ENCODE measurements around the gene MSANTD1. TPM values are rescaled to one million over a fixed set of nuclear protein-coding genes. Genes with fewer than 3 reads are reported as not detected.

MSANTD1 gene
- total RNA-seq, 1 experiment from 2014 or later, result 0.95 TPM

GRCh38 chr4:3249711-3250437, 915 bp downstream of the MSANTD1 start:
- intact Hi-C loops (cut with micrococcal nuclease; ENCODE audit: unreplicated experiment), result no loop called here
- no peaks in the 10 kb centered on the region for H3K36me3 Mint-ChIP-seq (ENCODE audit: insufficient read depth, unreplicated experiment)
- no peaks in the 10 kb centered on the region for H3K36me3 ChIP-seq (ENCODE audit: control insufficient read depth, insufficient read depth, low read length)
- ChIA-PET CTCF (no interaction called here), POLR2A (no interaction called here)
- peak overlapping the region; percentile 55 for H3K27ac Mint-ChIP-seq (ENCODE audit: unreplicated experiment)
- no peaks in the 10 kb centered on the region for H3K9me3 Mint-ChIP-seq (ENCODE audit: unreplicated experiment)
- no peaks in the 10 kb centered on the region for H3K4me1 Mint-ChIP-seq (ENCODE audit: low read depth, unreplicated experiment)
- H3K4me3 ChIP-seq (ENCODE audit: low read depth, low read length), result no peak overlapping the region
- H3K4me1 ChIP-seq, result no peaks in the 10 kb centered on the region
- no peak overlapping the region for H3K4me3 Mint-ChIP-seq (ENCODE audit: unreplicated experiment)
- H3K27me3 ChIP-seq (replicated peaks; ENCODE audit: control insufficient read depth, insufficient read depth, low read length), result no peaks in the 10 kb centered on the region
- no peaks in the 10 kb centered on the region for H3K9me3 ChIP-seq
- H3K27me3 Mint-ChIP-seq (ENCODE audit: insufficient read depth, unreplicated experiment), result no peaks in the 10 kb centered on the region
- TF ChIP-seq, protein P1, sequence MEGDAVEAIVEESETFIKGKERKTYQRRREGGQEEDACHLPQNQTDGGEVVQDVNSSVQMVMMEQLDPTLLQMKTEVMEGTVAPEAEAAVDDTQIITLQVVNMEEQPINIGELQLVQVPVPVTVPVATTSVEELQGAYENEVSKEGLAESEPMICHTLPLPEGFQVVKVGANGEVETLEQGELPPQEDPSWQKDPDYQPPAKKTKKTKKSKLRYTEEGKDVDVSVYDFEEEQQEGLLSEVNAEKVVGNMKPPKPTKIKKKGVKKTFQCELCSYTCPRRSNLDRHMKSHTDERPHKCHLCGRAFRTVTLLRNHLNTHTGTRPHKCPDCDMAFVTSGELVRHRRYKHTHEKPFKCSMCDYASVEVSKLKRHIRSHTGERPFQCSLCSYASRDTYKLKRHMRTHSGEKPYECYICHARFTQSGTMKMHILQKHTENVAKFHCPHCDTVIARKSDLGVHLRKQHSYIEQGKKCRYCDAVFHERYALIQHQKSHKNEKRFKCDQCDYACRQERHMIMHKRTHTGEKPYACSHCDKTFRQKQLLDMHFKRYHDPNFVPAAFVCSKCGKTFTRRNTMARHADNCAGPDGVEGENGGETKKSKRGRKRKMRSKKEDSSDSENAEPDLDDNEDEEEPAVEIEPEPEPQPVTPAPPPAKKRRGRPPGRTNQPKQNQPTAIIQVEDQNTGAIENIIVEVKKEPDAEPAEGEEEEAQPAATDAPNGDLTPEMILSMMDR (IDR thresholded peaks at IDR 0.05; ENCODE audit: insufficient read depth in 1 of 2, low read depth in 1 of 2, low read length in 1 of 2, severe bottlenecking in 1 of 2, unreplicated experiment in 1 of 2), result no peak
- BruUV-seq (replicated peaks), result no TSS peak
- DNase-seq, result no peak

DNA sequence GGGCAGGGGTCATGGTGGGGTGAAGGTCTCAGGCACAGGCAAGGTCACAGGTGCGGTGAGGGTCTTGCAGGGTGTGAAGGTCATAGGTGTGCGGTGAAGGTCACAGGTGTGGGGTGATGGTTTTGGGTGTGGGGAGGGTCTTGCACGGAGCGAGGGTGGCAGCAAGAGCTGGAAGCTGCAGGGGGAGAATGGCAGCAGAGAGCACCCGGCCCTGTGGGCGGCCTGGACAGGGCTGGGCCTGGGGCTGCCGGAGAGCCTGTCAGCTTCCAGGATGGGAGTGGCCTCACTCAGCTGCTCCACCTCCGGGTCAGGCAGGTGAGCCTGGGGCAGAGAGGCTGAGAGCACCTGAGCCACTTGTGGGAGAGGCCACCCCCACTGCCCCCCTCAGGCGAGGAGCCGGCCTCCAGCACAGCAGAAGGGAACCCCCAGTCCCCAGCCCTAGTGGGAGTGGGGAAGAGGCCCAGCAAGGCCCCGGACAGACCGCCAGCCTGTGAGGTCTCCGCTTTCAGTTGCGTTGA, 1.5 kb downstream of the MSANTD1 start:
- peak; percentile 59 to 62 for DNase-seq
- no peaks in the 10 kb centered on the region for H3K4me1 ChIP-seq
- H3K27me3 ChIP-seq (replicated peaks; ENCODE audit: control insufficient read depth, insufficient read depth, low read length), result no peaks in the 10 kb centered on the region
- H3K27me3 Mint-ChIP-seq (ENCODE audit: insufficient read depth, unreplicated experiment), result no peaks in the 10 kb centered on the region
- ChIA-PET CTCF (no interaction called here), POLR2A (no interaction called here)
- no peak overlapping the region for H3K4me3 Mint-ChIP-seq (ENCODE audit: unreplicated experiment)
- H3K4me1 Mint-ChIP-seq (ENCODE audit: low read depth, unreplicated experiment), result no peaks in the 10 kb centered on the region
- TF ChIP-seq, protein P1 (IDR thresholded peaks at IDR 0.05; ENCODE audit: insufficient read depth in 1 of 2, low read depth in 1 of 2, low read length in 1 of 2, severe bottlenecking in 1 of 2, unreplicated experiment in 1 of 2), result no peak
- BruUV-seq (replicated peaks), result no TSS peak
- H3K4me3 ChIP-seq (ENCODE audit: low read depth, low read length), result no peak overlapping the region
- intact Hi-C loops (cut with micrococcal nuclease; ENCODE audit: unreplicated experiment), result no loop called here
- H3K36me3 Mint-ChIP-seq (ENCODE audit: insufficient read depth, unreplicated experiment), result no peaks in the 10 kb centered on the region
- peak overlapping the region; percentile 55 for H3K27ac Mint-ChIP-seq (ENCODE audit: unreplicated experiment)
- no peaks in the 10 kb centered on the region for H3K9me3 ChIP-seq
- H3K36me3 ChIP-seq (ENCODE audit: control insufficient read depth, insufficient read depth, low read length), result no peaks in the 10 kb centered on the region
- H3K9me3 Mint-ChIP-seq (ENCODE audit: unreplicated experiment), result no peaks in the 10 kb centered on the region

DNA sequence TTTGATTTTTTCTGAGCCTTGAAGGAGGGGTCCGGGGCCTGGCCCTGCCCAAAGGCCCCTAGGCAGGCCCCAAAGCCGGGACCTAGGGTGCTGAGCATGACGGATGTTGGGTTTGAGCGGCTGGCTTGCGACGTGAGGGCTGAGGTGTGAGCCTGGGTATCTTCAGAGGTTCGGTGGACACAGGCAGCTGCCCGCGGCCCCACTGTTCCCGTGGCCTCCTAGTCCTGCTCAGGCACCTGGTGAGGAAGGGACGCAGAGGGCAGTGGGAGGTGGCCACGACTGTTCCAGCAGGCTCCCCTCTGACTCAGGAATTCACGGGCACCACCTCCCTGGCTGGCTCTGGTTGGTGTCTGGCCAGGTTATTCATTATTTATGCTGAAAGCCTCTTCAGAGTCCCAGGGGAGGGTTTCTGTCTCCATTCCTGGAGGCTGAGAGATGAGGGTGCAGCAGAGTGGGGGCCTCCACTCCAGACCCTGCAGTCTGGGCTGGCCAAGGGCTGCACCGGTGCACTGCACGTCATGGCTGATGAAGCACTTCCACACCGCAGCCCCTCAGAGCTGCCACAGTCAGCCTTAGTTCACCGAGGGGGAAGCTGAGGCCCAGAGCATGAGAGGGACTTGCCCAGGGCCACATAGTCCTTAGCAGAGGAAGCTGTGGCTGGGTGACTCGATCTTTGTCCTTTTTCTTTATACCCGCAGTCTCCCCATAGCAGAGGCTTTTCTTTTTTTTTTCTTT, 2.2 kb downstream of the MSANTD1 start:
- no peak overlapping the region for H3K27ac Mint-ChIP-seq (ENCODE audit: unreplicated experiment)
- ChIA-PET POLR2A (no interaction called here), CTCF (no interaction called here)
- Histone ChIP-seq H3K4me3 (ENCODE audit: low read depth, low read length) (no peak overlapping the region), H3K4me1 (no peaks in the 10 kb centered on the region), H3K36me3 (ENCODE audit: control insufficient read depth, insufficient read depth, low read length) (no peaks in the 10 kb centered on the region), H3K9me3 (no peaks in the 10 kb centered on the region), H3K27me3 (replicated peaks; ENCODE audit: control insufficient read depth, insufficient read depth, low read length) (no peaks in the 10 kb centered on the region)
- intact Hi-C loops (cut with micrococcal nuclease; ENCODE audit: unreplicated experiment), result no loop called here
- no peaks in the 10 kb centered on the region for H3K27me3 Mint-ChIP-seq (ENCODE audit: insufficient read depth, unreplicated experiment)
- H3K4me1 Mint-ChIP-seq (ENCODE audit: low read depth, unreplicated experiment), result no peaks in the 10 kb centered on the region
- TF ChIP-seq, protein P1 (IDR thresholded peaks at IDR 0.05; ENCODE audit: insufficient read depth in 1 of 2, low read depth in 1 of 2, low read length in 1 of 2, severe bottlenecking in 1 of 2, unreplicated experiment in 1 of 2), result no peak
- no TSS peak for BruUV-seq (replicated peaks)
- DNase-seq, result peak in 1 of 2 experiments; percentile 27
- H3K9me3 Mint-ChIP-seq (ENCODE audit: unreplicated experiment), result no peaks in the 10 kb centered on the region
- H3K36me3 Mint-ChIP-seq (ENCODE audit: insufficient read depth, unreplicated experiment), result no peaks in the 10 kb centered on the region
- H3K4me3 Mint-ChIP-seq (ENCODE audit: unreplicated experiment), result no peak overlapping the region

All from Caco-2 (cell line).